MM.1S (cell line): ENCODE measurements around the gene HTRA1.

Experiments used
- DNase-seq: peaks from one replicate; pipeline ENCODE4 v3.0.0-alpha.2; 2015
- H2AFZ ChIP-seq: fragments of 300-600 bp; sonication (generic); 2 replicates; pipeline ENCODE4 v1.6.0; 2016; ENCODE audit warnings: antibody characterized with exemption, low read length
- H3F3A ChIP-seq: fragments of 300-600 bp; sonication (generic); 2 replicates; pipeline ENCODE4 v1.6.1; 2016; ENCODE audit warnings: mild to moderate bottlenecking, antibody characterized with exemption, low read length, moderate library complexity, mixed read lengths; ENCODE audit not compliant: insufficient read depth
- H3K27ac ChIP-seq: fragments of 300-600 bp; sonication (generic); 2 replicates; pipeline ENCODE4 v1.5.1; 2016; ENCODE audit warnings: mild to moderate bottlenecking, low read length
- H3K27me3 ChIP-seq: fragments of 300-600 bp; sonication (generic); replicated peaks from 2 replicates; pipeline ENCODE4 v1.6.0; 2016; ENCODE audit warnings: low read length; ENCODE audit not compliant: insufficient read depth
- H3K36me3 ChIP-seq: fragments of 300-600 bp; sonication (generic); replicated peaks from 2 replicates; pipeline ENCODE4 v1.6.1; 2016; ENCODE audit warnings: mild to moderate bottlenecking, low read length, mixed read lengths; ENCODE audit not compliant: insufficient read depth
- H3K4me1 ChIP-seq: fragments of 300-600 bp; sonication (generic); 2 replicates; pipeline ENCODE4 v1.6.1; 2016; ENCODE audit warnings: low read length, mixed read lengths
- H3K4me2 ChIP-seq: fragments of 300-600 bp; sonication (generic); 2 replicates; pipeline ENCODE4 v1.6.0; 2016; ENCODE audit warnings: low read depth, low read length
- H3K4me3 ChIP-seq: fragments of 300-600 bp; sonication (generic); 2 replicates; pipeline ENCODE4 v1.5.1; 2016; ENCODE audit warnings: low read length, mixed read lengths
- H3K79me2 ChIP-seq: fragments of 300-600 bp; sonication (generic); 2 replicates; pipeline ENCODE4 v1.6.1; 2016; ENCODE audit warnings: mixed run types, low read length, mixed read lengths
- H3K9ac ChIP-seq: fragments of 300-600 bp; sonication (generic); 2 replicates; pipeline ENCODE4 v1.6.1; 2016; ENCODE audit warnings: low read length, mixed read lengths
- H3K9me2 ChIP-seq: fragments of 300-600 bp; sonication (generic); replicated peaks from 2 replicates; pipeline ENCODE4 v1.6.1; 2016; ENCODE audit warnings: mild to moderate bottlenecking, low read length, mixed read lengths; ENCODE audit not compliant: insufficient read depth
- H3K9me3 ChIP-seq: fragments of 300-600 bp; sonication (generic); replicated peaks from 2 replicates; pipeline ENCODE4 v1.6.1; 2016; ENCODE audit warnings: mild to moderate bottlenecking, low read length, mixed read lengths; ENCODE audit not compliant: insufficient read depth
- H4K20me1 ChIP-seq: fragments of 300-600 bp; sonication (generic); 2 replicates; pipeline ENCODE4 v1.6.1; 2016; ENCODE audit warnings: mild to moderate bottlenecking, low read length, moderate library complexity, mixed read lengths; ENCODE audit not compliant: insufficient read depth
- CTCF ChIP-seq: fragments of 300-600 bp; sonication (generic); IDR thresholded peaks from 2 replicates; pipeline ENCODE4 v1.5.1; 2016; ENCODE audit warnings: antibody characterized with exemption, low read length, mixed read lengths
- EZH2 ChIP-seq: fragments of 300-600 bp; sonication (generic); optimal IDR thresholded peaks from 2 replicates; pipeline ENCODE3; 2017; ENCODE audit warnings: low read depth, mild to moderate bottlenecking, antibody characterized with exemption, low read length, mixed read lengths
- EZH2phosphoT487 ChIP-seq: fragments of 300-600 bp; sonication (generic); IDR thresholded peaks from 2 replicates; pipeline ENCODE4 v1.6.1; 2018; ENCODE audit warnings: antibody characterized with exemption, low read length

Gene HTRA1

GRCh38 chr10:122446668-122447423, 14.5 kb upstream of the HTRA1 start:
- Histone ChIP-seq H3F3A (no peaks in the 10 kb centered on the region), H3K9ac (no peak overlapping the region), H3K4me1 (no peaks in the 10 kb centered on the region), H3K9me3 (no peaks in the 10 kb centered on the region), H3K36me3 (no peaks in the 10 kb centered on the region), H3K4me3 (no peak overlapping the region), H3K27ac (no peak overlapping the region), H3K27me3 (no peaks in the 10 kb centered on the region), H4K20me1 (no peaks in the 10 kb centered on the region), H3K9me2 (no peaks in the 10 kb centered on the region), H3K79me2 (no peaks in the 10 kb centered on the region), H3K4me2 (no peak overlapping the region), H2AFZ (no peak overlapping the region)
- no peak for DNase-seq
- TF ChIP-seq EZH2 (no peak), EZH2phosphoT487 (no peak), CTCF (no peak)

GRCh38 chr10:122448600-122448999, 12.8 kb upstream of the HTRA1 start:
- Histone ChIP-seq H3K9me2 (no peaks in the 10 kb centered on the region), H4K20me1 (no peaks in the 10 kb centered on the region), H3K36me3 (no peaks in the 10 kb centered on the region), H2AFZ (0 out of 2 replicates have a peak overlapping the region, but pooled peaks have one; percentile 27), H3K9ac (no peak overlapping the region), H3K27ac (no peak overlapping the region), H3K4me3 (no peak overlapping the region), H3K4me2 (no peak overlapping the region), H3K79me2 (no peaks in the 10 kb centered on the region), H3K27me3 (no peaks in the 10 kb centered on the region), H3F3A (no peaks in the 10 kb centered on the region), H3K9me3 (no peaks in the 10 kb centered on the region), H3K4me1 (no peaks in the 10 kb centered on the region)
- no peak for DNase-seq
- TF ChIP-seq EZH2, result no peak
- TF ChIP-seq CTCF, result no peak
- no peak for TF ChIP-seq EZH2phosphoT487

GRCh38 chr10:122449153-122449552, 12.2 kb upstream of the HTRA1 start:
- H3K4me2 ChIP-seq, result no peak overlapping the region
- no peak overlapping the region for H2AFZ ChIP-seq
- no peaks in the 10 kb centered on the region for H3K36me3 ChIP-seq
- no peaks in the 10 kb centered on the region for H3K4me1 ChIP-seq
- H3K9me3 ChIP-seq, result no peaks in the 10 kb centered on the region
- TF ChIP-seq EZH2phosphoT487 (no peak), CTCF (no peak), EZH2 (no peak)
- no peak for DNase-seq
- no peaks in the 10 kb centered on the region for H3K27me3 ChIP-seq
- no peak overlapping the region for H3K27ac ChIP-seq
- H3F3A ChIP-seq, result no peaks in the 10 kb centered on the region
- no peaks in the 10 kb centered on the region for H3K79me2 ChIP-seq
- H3K9ac ChIP-seq, result no peak overlapping the region
- H3K9me2 ChIP-seq, result no peaks in the 10 kb centered on the region
- no peaks in the 10 kb centered on the region for H4K20me1 ChIP-seq
- no peak overlapping the region for H3K4me3 ChIP-seq
